SU-DHL-6 (cell line): Measurements from ENCODE around the gene REG3A.

Experiments
- EZH2phosphoT487 ChIP-seq: fragments of 200-600 bp; sonication (generic), shearing (Covaris generic); conservative IDR thresholded peaks from 2 replicates; pipeline ENCODE4 v1.6.1; 2018; ENCODE audit warnings: mild to moderate bottlenecking, antibody characterized with exemption, low read length, moderate library complexity, mixed read lengths
- TF ChIP-seq, protein P1 (sequence below): fragments of 200-600 bp; sonication (generic); IDR thresholded peaks from one replicate; pipeline ENCODE4 v1.5.1; 2017; ENCODE audit warnings: antibody characterized with exemption, mild to moderate bottlenecking, low read length, moderate library complexity; ENCODE audit not compliant: insufficient read depth, poor library complexity, severe bottlenecking

DNA sequence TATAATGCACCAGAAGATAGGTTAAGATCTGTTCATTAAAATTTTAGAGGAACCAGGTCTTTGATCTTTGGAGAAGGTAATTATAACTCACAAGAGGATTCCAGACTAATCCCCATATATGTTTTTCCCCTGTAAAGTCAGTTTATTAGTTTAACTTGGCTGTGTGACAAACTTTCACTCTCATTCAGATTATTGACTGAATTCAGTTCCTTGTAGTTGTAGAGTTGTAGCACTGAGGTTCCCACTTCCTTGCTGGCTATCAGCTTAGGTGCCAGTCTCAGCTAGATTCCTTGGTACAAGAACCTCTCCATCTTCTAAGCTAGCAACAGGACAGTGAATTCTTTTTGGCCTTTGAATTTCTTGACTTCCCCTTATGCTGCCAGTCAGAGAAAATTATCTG is 20.1 kb downstream of the REG3A start:
- TF ChIP-seq, protein P1, sequence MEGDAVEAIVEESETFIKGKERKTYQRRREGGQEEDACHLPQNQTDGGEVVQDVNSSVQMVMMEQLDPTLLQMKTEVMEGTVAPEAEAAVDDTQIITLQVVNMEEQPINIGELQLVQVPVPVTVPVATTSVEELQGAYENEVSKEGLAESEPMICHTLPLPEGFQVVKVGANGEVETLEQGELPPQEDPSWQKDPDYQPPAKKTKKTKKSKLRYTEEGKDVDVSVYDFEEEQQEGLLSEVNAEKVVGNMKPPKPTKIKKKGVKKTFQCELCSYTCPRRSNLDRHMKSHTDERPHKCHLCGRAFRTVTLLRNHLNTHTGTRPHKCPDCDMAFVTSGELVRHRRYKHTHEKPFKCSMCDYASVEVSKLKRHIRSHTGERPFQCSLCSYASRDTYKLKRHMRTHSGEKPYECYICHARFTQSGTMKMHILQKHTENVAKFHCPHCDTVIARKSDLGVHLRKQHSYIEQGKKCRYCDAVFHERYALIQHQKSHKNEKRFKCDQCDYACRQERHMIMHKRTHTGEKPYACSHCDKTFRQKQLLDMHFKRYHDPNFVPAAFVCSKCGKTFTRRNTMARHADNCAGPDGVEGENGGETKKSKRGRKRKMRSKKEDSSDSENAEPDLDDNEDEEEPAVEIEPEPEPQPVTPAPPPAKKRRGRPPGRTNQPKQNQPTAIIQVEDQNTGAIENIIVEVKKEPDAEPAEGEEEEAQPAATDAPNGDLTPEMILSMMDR: no peak
- TF ChIP-seq EZH2phosphoT487: no peak
